Stimulated activated CD8-positive, alpha-beta memory T cell treated with anti-CD3 and anti-CD28 coated beads, Interleukin-4, amount 100 ng/mL, for 1 hour (primary cell): ENCODE data around the gene HTRA3.
A peak's percentile ranks its signal among the peaks of the same experiment; 100 is the strongest.

Source experiments
- DNase-seq, 2 donors: peaks; one replicate each; pipeline ENCODE4 v3.0.0-alpha.2; 2020; ENCODE audit warnings: low read depth in 2 of 2, low spot score in 1 of 2

The HTRA3 gene

DNA sequence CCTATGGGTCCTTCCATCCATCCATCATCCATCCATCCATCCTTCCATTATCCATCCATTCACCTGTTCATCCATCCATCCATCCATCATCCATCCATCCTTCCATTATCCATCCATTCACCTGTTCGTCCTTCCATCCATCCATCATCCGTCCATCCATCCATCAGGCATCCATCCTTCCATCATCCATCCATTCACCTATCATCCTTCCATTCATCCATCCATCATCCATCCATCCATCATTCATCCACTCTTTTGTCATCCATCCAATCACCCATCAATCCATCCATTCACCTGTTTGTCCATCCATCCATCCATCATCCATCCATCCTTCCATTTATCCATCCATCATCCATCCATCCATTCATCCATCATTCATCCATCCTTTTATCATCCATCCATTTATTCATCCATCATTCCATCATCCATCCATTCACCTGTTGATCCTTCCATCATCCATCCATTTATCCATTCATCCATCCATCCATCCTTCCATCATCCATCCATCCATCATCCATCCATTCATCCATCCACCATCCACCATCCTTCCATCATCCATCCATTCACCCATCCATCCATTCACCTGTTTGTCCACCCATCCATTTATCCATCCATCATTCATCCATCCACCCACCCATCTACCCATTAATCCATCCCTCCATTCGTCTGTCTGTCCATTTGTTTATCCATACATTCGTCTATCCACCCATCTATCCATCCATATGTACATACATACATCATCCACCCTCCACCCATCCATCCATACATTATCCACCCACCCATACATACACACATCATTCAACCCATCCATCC lies 35.7 kb upstream of the HTRA3 start:
- DNase-seq, result no peak

DNA sequence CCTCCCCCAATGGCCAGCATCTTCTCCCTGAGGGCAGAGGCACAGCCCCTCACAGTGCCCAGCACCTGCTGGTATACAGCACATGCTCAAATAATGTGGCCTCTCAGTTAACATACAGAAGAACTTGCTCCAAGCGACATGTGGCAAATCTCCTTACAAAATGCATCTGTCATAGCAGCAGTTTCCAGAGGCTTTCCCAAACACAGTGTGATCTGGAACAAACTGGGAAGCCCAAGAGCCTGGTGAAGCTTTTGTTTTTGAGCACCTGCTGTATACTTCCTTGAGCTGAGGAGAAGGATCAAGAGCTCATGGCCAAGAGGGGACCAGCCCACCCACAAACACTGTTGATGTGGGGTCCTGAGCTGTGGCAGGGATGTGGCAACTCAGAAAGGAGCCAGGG lies 34.8 kb upstream of the HTRA3 start:
- DNase-seq, result no peak

DNA sequence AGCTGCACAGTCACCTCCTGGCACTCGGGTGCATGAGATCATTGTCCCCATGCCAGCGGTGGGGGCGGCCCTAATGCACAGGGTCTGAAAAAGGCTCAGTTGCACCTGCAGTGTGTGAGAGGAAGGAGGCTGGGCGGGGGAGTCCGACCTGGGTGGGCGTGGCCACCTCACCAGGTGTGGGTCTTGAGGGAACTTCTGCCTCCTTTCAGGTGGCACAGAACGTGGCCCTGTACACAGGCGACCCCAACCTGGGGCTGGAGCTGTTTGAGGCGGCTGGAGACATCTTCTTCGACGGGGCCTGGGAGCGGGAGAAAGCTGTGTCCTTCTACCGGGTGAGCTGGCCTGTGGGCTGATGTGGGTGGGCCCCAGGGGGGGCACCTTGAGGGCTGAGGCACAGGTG lies 34.3 kb upstream of the HTRA3 start:
- no peak for DNase-seq

DNA sequence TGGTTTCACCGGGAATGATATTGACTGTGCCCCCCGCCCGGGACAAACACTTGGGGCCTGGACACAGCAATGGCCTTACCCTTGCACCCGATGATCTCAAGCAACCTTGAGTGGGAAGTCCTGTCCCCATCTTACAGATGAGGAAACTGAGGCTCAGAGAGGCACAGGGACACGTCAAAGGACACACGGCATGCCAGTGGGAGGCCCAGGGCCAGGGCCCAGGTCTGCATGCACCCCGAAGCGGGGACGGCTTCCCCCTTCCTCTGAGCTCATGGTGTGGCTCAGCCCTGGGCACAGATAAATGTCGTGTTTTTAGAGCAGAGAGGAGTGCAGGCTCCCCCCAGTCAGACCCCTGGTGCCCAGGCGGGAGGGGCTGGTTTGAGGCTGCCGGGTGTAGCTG lies 33.9 kb upstream of the HTRA3 start:
- DNase-seq, result no peak

DNA sequence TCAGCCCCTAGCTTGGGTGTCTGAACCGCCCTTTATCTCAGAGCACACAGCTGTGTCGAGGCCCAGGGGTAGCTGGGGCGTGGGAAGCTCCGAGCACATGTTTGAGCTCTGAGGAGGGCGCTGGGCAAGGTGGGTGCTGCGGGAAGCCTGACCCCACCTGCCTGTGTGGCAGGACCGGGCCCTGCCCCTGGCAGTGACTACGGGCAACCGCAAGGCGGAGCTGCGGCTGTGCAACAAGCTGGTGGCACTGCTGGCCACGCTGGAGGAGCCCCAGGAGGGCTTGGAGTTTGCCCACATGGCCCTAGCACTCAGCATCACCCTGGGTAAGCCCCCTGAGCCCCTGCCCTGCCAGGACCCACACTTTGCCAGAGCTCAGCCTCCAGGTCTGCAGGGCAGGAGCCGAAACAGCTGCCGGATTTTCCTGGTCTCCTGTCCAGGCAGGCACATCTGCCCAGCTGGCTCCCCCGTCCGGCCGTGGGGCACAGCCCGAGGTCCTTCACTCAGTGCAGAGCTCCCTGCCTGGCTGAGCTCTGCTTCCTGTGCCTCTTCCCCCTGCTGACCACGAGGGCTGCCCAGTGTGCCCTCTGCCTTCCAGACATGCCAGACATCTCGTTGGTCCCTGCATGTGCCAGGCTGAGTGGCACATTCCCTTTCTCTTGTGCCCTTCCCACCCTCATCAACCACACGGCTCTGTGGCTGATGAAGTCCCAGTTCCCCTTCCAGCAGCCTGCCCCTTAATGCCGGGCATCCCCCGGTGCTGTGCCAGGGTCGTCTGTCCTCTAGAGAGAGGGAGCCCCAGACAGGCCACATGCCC lies 33.2 kb upstream of the HTRA3 start:
- DNase-seq, result no peak

DNA sequence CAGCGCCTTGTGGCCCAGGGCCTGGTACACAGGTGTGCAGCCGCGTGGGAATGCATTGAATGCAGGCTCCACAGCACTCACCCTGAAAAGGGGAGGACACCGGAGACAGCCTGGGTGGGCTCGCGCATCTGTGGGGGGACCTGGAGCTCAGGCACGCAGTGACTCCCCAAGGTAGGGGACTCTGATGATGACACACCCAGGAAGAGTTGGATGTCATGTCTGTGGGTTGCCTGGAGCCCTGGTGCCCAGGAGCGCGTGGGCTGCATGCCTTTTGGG lies 32.7 kb upstream of the HTRA3 start:
- no peak for DNase-seq

DNA sequence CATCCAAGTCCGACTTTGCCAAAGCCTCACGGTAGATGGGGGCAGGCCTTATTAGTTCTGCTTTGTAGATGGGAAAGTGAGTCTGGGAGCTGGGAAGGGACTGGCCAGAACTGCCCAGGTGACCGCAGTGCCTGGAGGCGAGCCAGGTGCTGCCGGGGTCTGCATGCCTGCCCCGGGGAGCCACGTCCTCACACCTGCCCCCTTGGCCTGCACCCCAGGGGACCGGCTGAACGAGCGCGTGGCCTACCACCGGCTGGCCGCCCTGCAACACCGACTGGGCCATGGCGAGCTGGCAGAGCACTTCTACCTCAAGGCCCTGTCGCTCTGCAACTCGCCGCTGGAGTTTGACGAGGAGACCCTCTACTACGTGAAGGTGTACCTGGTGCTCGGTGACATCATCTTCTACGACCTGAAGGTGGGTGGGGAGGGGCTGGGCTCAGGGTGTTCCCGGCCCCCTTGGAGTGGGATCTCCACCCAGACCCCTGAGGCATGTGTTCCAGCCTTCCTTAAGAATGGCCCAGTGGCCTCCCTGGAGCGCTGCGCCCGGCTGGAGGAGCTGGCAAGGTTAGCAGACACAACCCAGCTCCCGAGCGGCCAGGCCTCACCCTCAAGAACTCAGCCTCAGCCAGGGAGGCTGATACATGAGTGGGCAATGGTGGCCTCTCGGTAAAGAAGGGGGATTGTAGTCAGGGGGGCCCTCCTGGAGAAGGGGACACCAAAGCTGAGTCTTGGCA lies 32.1 kb upstream of the HTRA3 start:
- no peak for DNase-seq

DNA sequence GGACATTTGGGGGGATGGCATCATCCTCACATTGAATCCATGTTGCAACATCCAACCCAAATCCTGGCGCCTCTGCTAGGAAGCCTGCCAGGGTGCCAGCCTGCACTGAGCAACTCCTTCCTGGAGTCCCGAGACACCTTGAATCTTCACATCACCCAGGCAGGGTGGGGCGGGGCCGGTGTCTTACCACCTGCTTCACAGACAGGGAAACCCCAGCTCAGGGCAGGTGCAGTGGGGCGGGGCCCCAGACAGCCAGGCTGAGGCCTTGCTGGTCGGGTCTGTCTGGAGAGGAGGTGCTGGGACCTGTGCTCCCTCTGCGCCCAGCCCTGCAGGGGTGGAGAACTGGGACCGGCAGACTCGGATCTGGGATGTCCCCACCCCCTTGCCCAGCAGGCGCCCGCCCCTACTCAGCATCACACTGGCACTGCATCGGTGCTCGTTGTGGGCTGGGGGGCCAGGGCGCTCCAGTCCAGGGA lies 31.5 kb upstream of the HTRA3 start:
- no peak for DNase-seq

DNA sequence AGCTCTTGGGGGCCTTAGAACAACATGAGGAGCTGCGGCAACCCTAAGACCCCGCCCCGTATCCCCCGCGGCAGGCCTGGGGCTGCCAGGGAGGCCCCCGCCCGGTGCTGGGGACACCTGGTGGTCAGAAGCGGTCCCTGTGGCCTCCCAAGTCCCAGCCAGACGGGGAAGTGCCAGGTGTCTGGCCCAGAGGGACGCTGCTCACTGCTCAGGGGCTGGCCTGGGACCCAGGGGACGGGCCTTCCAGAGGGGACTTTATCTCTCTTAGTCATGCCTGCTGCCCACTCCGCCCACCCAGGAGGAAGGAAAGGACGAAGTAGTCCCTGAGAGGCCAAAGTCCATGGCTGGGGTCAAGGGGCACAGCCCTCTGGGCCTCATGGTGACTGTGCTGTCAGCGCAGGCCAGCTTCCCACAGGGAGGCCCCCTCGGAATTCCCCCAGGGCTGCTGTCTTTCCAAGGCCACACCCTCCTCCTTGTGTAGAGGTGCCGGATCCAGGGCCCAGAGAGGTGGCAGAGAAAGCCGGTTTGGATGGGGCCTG lies 31.0 kb upstream of the HTRA3 start:
- DNase-seq, result no peak

DNA sequence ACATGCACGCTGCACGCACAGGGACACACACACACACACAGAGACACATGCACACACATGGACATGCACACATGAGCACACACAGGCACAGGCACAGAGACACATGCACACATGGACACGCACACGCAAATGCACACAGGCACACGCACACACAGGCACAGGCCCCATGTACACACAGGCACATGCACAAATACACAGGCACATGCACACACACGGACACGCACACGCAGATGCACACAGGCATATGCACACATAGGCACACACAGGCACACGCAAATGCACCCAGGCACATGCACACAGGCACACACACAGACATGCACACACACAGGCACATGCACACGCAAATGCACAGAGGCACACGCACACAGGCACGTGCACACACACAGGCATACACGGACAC lies 30.3 kb upstream of the HTRA3 start:
- no peak for DNase-seq

DNA sequence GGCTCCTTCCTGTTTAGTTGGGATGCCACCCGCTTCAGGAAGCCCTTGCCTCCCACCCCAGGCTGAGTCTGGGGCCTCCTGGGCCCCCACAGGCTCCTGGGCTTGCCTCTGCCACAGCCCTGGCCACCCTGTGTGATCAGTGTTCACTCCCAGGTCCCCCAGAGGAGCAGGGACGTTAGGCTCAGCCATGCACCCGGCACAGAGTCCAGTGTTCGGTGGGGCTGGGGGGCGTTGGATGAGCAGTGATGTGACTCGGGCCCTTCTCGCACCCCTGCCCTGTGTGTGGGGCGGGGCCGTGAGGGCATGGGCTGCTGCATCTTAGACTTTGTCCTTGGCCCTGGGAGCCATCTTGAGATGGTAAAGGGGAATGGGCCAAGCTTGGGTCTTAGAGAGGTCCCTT lies 29.9 kb upstream of the HTRA3 start:
- no peak for DNase-seq

DNA sequence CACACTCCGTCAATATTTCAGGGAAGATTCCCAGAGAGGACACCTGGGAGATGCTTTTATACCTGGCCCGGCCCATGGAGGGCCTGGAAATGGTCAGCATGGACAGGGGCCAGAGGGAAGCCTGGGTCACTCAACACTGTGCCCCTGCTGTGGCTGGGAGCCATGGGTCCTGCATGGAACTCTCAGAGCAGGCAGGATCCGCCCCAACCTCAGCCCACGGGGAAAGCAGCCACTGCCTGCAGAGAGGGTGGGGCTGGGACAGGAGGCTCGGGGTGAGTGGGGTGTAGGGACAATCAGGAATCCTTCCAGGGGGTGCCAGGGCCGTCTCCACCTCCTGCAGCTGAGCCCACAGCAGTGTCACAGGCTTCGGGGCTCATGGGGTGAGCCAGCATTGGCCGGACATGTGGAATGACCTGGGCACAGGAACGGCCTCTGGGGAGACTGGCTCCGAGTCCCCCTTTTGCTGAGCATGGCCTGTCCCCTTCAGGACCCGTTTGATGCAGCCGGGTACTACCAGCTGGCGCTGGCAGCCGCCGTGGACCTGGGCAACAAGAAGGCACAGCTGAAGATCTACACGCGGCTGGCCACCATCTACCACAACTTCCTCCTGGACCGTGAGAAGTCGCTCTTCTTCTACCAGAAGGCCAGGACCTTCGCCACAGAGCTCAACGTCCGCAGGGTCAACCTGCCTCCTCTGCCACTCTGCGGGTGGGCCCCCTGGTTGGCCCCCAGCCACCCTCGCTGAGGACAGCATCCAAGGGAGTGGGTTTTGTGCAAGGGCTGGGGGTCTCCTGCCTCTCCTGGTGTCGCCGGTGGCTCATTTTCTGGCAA lies 29.1 kb upstream of the HTRA3 start:
- DNase-seq, result no peak

DNA sequence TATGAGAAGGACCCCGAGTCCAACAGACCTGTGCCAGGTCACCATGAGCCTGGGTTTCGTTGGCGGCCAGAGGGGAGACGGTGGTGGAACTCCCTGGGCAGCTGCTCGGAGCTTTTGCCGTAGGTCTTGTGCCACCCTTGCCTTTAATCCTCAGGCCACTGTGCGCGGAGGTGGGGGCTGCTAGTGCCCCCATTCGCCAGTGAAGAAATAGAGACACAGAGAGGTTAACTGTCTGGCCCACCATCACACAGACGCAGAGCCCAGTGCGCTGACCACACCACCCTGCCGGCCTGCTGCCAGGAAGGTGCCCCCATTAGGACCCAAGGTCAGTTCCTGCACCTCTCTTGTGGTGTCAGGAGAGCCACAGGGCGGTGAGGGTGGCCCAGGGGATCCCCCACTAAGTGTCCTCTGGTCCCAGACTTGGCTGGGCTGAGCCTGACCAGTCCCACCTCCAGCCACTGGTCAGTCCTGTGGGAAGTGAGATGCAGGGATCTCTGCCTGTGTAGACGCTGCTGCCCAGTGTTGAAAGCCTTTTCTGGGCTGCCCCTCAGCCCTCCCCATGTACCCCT lies 28.3 kb upstream of the HTRA3 start:
- DNase-seq, result no peak

DNA sequence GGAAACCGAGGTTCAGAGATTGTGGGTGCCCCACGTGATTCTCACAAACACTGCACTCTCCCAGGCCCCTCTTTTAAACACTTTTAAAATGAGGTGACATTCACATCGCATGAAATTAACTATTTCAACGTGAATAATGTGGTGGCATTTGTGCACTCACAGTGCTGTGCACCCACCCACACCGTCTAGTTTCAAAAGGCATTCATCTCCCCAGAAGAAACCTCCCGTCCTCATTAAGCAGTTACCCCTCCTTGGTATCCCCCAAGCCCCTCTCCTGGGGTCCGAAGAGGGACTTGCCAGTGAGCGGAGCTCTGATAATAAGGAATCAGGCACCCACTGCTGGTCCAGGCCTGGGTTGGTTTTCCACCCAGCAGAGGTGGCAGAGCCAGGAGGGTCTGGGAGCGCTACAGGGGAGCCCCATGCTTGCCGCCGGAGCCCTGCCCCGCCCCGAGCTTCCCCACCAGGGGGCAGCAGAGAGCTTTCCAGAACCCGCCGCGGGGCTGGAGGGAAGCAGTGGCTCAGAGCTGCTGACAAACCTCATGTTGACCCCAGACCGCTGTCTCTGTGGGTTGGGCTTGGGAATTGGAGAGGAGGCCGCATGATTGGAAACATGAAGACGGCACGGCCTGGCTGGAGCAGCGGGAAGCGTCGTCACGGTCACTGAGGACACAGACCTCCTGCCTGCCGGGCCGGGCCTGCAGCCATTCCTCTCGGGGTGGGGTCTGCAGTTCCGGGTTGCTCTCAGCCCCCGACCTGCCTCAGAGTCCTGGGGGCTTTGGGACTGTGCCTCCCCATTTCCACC lies 27.5 kb upstream of the HTRA3 start:
- DNase-seq, result peak; percentile 59 to 67

DNA sequence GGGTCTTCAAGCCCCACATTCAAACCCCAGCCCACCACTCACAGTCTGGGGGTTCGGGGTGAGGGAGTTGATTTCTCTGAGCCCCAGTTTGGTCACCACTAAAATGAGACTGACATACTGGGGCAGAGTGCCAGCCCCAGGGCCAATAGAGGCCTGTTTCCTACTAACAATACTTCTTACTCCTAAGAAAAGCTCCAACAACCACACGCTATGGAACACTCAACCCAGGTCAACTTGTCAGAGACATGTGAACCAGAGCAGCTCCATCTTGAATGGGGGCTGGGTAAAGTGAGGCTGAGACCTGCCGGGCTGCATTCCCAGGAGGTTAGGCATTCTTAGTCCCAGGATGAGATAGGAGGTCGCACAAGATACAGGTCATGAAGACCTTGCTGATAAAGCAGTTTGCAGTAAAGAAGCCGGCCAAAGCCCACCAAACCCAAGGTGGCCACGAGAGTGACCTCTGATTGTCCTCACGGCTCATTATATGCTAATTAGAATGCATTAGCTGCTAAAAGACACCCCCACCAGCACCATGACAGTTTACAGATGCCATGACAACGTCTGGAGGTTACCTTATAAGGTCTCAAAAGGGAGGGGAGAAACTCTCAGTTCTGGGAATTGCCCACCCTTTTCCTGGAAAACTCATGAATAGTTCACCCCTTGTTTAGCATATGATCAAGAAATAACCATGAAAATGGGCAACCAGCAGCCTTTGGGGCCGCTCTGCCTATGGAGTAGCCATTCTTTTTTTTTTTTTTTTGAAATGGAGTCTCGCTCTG lies 26.6 kb upstream of the HTRA3 start:
- DNase-seq, result no peak

DNA sequence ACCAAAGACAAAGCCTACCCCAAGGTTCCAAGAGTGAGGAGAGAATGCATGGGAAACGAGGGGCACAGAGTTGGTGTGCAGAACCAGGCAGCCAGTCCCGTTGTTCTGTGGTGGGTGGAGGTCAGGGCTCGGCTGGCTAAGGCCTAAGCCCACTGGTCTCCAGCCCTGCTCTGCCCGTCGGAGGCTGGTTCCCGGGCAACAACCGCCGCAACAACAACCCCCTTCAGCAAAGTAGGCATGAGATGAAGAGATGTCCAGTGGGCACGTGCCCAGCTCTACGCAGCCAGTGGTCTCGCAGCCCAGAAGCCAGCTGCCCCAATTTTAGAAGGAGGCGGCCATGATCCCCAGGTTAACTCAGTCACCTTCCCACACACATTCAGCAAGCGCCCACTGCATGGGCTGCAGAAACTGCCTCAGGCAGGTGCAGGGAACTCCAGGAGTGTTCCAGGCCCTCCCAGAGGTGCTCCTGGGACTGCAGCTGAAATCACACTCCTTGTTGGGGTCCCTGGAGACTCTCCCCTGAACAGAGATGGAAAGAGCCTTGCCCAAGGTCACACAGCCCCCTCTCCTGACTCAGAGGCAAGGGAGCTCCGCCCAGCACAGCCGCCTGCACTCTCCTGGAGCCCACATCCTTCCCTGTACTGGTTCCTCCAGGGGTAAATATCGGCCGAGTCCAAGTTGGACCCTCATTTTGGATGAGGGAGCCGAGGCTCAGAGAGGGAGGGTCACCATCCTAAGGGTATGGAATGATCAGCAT lies 25.4 kb upstream of the HTRA3 start:
- no peak for DNase-seq

DNA sequence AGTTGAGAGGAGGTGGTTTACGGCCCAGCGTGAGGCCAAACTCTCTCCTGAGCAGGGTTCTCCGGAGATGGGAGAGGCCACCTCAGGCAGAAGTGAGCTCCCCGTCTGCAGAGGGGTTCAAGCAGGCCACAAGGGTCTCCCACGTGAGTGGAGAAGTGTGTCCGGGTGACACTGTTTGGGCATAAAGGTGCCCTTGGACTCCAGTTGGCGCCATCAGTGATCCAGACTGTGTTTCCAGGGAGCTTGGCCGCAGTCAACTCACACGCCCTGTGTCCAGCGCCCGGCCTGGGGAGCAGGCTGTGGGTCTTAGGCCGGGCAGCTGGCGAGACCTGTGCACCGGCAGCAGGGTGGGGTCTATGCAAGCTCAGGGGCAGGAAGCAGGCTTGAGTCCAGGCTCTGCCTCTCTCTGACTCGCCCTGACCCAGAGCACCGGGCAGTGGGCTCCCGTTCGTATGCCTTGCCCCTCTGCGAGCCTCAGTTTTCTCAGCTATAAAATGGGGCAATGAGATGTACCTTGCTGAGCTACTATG lies 24.6 kb upstream of the HTRA3 start:
- DNase-seq, result no peak
